ENCODE data around the gene GAK.
"Not testable (repeated sequence)": the region's sequence is repeated elsewhere in the genome, so short reads cannot be mapped to it uniquely, and the experiment has no call there.

Gene GAK

DNA sequence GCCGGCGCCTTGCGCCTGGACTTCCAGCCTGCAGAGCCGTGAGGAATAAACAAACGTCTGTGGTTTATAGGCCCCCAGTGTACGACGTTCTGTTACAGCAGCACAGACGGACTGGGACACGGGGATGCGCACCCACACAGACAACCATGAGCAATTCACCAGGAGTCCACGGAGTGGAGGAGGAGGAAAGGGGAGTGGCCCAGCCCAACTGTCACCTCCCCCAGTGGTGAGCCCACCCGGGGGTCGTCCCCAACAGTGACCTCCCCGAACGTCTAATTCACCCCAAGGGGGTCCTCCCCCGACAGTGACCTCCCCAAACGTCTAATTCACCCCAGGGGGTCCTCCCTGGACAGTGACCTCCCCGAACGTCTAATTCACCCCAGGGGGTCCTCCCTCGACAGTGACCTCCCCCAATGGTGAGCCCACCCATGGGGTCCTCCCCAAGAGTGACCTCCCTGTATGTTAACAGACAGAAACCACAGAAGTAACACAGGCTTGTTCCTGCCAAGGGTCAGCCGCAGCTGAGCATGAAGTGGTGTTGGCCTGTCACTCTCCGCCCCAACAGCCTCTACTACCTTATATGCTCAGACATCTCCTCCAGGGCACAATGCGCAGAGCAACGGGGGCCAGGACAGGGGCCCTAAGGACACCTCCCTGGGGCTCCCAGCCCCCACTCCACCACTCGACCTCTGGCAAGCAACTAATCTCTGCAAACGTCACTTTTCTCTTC, 6.2 kb downstream of the GAK start:
- no peak for DNase-seq

DNA sequence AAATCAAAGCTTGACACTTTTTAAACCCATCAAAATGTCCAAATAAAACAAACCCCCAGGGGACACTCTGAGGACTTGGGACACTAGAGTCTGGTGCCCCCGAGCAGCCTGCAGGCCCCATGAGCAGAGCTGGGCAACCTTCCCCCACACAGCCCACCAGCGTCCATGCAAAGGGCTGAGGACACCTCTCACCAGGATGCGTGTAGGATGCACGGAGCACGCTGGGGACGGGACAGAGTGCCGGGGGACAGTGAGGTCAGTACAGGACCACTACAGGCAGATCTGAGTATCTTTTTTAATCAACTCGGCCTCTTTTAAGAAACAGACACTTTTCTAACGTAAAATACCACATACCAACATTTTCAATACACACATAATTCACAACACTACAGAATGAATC, 6.9 kb downstream of the GAK start:
- DNase-seq = no peak

DNA sequence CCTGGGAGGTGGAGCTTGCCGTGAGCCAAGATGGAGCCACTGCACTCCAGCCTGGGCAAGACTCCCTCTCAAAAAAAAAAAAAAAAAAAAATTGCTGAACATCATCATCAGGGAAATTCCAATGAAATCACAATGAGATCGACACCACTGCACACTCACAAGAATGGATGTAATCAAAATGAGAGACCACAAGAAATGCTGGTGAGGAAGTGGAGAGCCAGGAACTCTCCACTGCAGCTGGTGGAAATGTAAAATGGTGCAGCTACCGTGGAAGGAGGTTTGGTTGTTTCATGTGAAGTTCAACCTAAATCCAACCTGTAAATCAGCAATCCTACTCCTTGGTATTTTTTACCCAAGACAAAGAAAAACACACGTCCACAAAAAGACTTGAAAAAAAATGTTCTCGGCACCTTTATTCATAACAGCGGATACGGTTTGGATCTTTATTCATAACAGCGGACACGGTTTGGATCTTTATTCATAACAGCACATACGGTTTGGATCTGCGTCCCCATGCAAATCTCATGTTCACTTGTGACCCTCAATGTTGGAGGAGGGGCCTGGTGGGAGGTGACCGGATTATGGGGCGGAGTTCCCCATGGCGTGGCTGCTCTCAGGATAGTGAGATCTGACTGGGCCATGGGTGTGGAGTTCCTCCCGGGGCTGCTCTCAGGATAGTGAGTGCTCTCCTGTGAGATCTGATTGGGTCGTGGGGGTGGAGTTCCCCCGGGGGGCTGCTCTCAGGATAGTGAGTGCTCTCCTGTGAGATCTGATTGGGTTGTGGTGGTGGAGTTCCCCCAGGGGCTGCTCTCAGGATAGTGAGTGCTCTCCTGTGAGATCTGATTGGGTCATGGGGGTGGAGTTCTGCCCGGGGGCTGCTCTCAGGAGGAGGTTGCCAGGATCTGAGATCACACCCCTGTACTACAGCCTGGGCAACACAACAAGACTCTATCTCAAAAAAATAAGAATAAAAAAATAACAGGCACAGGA, 7.7 kb downstream of the GAK start:
- no peak for DNase-seq

- no peak for DNase-seq
These were observed 10.2 kb downstream of the GAK start for GRCh38 chr4:921830-922331.

DNA sequence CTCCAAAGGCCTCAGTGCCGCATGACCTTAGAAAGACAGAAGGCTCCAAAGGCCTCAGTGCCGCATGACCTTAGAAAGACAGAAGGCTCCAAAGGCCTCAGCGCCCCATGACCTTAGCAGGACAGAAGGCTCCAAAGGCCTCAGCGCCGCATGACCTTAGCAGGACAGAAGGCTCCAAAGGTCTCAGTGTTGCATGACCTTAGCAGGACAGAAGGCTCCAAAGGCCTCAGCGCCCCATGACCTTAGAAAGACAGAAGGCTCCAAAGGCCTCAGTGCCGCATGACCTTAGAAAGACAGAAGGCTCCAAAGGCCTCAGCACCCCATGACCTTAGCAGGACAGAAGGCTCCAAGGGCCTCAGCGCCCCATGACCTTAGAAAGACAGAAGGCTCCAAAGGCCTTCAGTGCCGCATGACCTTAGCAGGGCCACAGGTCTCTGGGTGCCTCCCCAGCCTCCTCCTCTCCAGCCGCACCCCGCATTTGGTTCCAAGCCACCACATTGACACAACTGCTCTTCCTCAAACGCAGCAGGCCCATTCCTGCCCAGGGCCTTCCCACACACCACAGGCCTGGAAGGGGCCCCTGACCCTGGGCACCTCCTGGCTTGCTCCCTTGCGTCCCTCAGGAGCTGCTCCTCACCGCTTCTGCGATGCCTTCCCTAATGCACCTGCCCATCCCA, 13.0 kb downstream of the GAK start:
- not testable (repeated sequence) for DNase-seq

DNA sequence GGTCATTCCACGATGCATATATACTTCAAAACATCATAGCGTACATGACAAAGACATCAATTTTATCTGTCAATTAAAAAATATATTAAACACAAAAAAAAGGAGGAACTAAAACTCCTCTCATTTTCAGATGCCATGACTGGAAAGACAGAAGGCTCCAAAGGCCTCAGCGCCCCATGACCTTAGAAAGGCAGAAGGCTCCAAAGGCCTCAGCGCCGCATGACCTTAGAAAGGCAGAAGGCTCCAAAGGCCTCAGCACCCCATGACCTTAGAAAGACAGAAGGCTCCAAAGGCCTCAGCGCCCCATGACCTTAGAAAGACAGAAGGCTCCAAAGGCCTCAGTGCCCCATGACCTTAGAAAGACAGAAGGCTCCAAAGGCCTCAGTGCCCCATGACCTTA, 13.5 kb downstream of the GAK start:
- not testable (repeated sequence) for DNase-seq

GRCh38 chr4:917992-918391, 14.1 kb downstream of the GAK start:
- no peak for DNase-seq

DNA sequence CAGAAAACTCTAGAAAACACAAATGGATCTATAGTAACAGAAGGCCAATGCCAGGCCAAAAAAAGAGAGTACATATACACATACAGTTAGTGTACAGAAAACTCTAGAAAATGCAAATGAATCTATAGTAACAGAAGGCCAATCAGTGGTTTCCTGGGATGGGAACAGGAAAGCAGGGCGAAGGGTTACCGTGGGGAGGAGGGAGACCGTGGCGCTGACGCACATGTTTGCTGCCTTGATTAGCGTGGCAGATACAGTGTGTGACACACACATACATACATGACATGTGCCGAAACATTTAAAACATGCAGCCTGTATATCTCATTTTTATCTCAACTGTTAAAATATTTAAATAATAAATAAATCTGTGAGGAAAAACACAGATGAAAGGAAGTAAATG, 14.7 kb downstream of the GAK start:
- no peak for DNase-seq

DNA sequence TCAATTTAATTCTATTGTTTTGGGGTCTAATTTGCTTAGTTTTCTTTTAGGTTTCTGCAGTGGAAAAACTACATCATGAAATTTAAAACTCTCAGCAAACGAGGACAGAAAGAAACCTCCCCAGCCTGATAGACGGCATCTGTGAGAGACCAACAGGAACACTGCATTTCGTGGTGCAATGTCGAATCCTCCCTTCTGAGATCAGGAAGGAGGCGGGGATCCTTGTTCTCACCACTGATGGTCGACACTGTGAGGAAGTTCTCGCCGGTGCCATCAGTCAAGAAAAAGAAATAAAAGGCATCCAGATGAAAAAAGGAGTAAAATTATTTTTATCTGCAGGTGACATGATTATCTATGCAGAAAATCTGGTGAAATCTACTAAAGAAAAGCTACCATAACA, 16.5 kb downstream of the GAK start:
- no peak for DNase-seq

DNA sequence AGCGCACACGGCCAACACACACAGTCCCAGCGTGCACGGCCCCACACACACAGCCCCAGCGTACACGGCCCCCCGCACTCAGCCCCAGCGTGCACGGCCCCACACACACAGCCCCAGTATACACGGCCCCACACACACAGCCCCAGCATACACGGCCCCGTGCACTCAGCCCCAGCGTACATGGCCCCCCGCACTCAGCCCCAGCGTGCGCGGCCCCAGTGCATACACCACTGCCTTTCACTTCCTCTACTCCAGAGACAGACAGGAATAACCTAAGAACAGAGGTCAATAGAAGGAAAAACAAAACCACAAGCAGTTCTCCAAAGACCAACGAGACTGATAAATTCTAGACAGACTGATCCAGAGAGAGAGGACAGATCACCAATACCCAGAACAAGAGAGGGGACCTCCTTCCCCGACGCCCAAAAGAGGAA, 17.1 kb downstream of the GAK start:
- DNase-seq = no peak

- DNase-seq = no peak
These were observed 17.6 kb downstream of the GAK start for GRCh38 chr4:914531-914930.

GRCh38 chr4:913280-913618, 18.9 kb downstream of the GAK start:
- no peak for DNase-seq

DNA sequence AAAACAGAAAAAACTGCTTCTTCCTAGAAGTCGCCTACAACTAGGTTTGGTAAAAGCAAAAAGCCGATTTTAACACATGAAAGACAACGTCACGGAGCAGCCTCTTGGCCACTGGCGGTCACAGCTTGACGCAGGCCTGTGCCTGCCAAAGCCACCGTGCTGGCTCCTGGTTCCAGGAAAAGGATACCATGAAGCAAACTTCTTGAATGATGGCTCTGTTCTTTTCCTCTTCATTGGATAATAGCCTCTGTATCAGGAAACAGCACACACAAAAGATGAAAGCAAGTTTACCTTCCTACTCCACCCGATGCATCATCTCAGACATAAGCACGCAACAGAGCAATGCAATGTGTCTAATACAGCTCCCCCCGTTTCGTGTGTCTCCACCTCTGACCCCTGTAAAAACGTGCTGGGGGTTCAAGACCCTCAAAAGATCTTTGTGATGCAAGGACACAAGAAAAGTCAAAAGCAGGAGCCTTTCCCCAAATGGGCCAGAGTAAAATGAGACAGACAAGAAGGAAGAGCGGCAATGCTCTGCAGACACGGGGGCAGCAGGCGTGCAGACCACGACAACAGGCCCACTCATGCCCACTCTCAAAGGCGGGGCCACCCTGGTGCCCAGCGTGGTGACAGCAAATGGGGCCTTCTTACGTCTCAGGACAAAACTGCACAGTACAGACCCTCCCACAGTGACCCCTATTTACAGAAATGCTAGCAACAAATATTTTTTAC, 19.4 kb downstream of the GAK start:
- no peak for DNase-seq

- no peak for DNase-seq
These were observed 20.1 kb downstream of the GAK start for GRCh38 chr4:911871-912490.

GRCh38 chr4:911221-911751, 20.8 kb downstream of the GAK start:
- DNase-seq = no peak

GRCh38 chr4:910366-911091, 21.6 kb downstream of the GAK start:
- DNase-seq = no peak

GRCh38 chr4:909821-910220, 22.3 kb downstream of the GAK start:
- no peak for DNase-seq

DNA sequence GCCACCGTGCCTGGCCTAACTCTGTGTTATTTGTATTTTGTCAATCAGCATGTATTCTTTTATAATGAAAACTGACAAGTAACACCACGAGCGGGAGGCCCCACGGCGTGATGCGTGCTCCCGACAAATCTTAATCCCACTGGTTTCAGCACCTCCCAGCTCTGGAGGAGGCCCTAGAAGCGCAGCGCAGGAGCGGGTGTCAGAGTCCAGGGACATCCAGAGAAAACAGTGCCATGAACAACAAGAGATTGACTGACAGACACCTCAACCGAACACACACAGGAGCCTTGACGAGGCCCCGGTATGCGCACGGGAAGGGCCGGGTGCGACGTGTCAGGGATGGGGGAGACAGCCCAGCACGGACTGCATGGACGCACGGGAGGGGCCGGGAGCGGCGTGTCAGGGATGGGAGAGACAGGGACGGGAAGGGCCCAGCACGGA, 23.0 kb downstream of the GAK start:
- no peak for DNase-seq

DNA sequence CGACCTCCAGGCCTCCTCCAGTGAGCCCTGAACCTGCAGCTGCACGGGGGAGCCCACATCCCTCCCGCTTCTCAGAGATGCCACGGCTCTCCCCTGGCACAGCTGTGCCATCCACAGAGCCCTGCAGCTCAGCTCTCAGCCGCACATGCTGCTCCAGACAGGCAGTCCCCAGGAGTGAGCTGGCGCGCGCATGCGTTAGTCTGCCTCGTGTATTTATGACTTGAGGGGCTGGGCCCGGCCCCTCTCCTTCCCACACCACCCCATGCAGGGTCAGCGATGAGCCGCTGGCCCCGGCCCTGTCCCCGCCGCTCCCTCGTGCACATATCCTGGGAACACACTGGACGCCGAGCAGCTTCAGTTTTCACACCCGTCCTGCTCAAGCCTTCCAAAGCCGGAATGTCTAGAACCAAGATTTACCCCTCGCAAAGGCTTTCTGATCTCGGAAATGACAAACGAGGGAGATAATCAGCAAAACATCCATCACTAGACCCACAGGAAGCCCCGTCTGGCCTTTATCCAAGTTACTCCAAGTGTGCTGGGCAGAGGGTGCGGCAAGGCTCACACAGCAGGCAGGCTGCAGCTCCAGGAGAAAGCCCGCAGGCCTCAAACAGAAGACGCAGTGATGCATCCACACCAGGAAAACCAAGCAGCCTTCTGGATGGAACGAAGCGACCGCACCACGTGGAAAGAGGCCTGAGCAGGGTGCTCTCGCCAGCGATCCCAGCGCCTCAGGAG, 24.3 kb downstream of the GAK start:
- no peak for DNase-seq

GRCh38 chr4:907103-907400, 25.1 kb downstream of the GAK start:
- no peak for DNase-seq

All from activated T-cell treated with anti-CD3 and anti-CD28 coated beads for 4 hours (primary cell).